ENCODE results near the gene VWA8.
"Not testable (repeated sequence)": the region's sequence is repeated elsewhere in the genome, so short reads cannot be mapped to it uniquely, and the experiment has no call there.

The VWA8 gene

GRCh38 chr13:41546372-41547190, 414.3 kb downstream of the VWA8 start:
- in situ Hi-C loops (cut with HindIII; ENCODE audit: low sequenced_read_pairs): no loop called here

GRCh38 chr13:41545432-41545707, 415.5 kb downstream of the VWA8 start:
- in situ Hi-C loops (cut with HindIII; ENCODE audit: low sequenced_read_pairs): no loop called here

DNA sequence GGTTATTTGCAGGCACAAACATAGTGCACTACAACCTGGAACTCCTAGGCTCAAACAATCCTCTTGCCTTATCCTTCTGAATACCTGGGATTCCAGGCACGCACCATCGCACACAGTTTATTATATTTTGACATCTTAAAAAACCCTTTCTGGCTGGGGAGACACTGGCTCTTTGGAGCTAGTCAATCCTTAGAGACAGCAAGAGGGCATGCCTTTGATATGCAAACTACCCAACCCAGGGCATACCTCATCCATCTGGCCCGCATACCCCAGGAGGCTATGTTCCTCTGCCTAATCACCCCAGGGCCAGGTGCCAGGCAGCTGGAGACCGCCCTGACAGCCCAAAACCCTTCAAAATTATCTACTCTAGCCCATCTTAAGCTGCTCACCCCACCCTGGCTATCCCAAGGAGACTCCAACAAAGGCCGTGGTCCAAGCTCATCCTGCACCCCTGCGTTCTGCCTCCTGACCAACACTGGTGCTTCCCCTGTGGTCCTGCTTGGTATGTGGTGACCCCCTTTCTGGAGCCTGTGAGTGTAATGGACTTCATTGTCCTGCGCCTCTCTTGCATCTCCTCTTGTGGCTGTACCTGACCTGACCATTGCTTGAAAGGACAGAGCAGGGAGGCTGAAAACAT, 417.1 kb downstream of the VWA8 start:
- in situ Hi-C loops (cut with HindIII; ENCODE audit: low sequenced_read_pairs): no loop called here

- in situ Hi-C loops (cut with HindIII; ENCODE audit: low sequenced_read_pairs): not testable (repeated sequence)
These were observed 418.1 kb downstream of the VWA8 start for GRCh38 chr13:41542799-41543198.

GRCh38 chr13:41542281-41542680, 418.6 kb downstream of the VWA8 start:
- in situ Hi-C loops (cut with HindIII; ENCODE audit: low sequenced_read_pairs): no loop called here

DNA sequence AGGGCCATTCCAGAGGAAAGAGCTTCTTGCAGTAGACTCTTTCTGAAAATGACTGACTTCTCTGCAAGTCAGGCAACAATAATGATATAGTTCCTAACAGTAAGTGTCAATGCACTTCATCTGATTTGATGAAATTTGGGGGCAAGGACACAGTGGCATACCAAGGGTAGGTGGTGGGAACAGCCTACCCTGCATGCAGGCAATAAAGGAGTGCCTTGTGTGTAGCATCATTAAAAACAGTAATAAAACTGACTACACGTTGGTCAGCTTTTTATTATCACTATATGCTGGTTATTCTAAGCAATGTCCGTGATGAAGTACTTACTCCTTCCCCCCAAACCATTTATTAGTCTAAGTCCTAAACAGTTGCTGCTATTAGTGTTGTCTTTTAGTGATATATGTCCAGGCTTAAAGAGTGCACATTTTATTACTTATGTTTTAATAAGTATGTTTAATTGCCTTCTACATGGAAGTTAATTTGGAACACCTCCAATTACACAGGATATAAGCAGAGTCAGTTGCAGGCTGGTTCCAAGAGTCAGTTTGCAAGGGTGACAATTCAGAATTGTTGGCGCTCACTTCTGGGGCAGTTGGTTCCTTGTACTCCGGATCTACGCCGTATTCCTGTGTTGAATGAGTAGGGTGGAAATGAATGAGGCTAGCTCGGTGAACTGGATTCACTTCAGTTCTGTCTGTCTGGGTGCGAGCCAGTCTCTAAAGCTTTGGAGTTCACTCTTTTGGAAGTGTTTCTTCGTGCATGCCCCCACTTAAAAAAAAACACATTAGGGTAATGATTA, 419.6 kb downstream of the VWA8 start:
- in situ Hi-C loops (cut with HindIII; ENCODE audit: low sequenced_read_pairs): no loop called here

- in situ Hi-C loops (cut with HindIII; ENCODE audit: low sequenced_read_pairs): not testable (repeated sequence)
These were observed 420.7 kb downstream of the VWA8 start for GRCh38 chr13:41540240-41540639.

DNA sequence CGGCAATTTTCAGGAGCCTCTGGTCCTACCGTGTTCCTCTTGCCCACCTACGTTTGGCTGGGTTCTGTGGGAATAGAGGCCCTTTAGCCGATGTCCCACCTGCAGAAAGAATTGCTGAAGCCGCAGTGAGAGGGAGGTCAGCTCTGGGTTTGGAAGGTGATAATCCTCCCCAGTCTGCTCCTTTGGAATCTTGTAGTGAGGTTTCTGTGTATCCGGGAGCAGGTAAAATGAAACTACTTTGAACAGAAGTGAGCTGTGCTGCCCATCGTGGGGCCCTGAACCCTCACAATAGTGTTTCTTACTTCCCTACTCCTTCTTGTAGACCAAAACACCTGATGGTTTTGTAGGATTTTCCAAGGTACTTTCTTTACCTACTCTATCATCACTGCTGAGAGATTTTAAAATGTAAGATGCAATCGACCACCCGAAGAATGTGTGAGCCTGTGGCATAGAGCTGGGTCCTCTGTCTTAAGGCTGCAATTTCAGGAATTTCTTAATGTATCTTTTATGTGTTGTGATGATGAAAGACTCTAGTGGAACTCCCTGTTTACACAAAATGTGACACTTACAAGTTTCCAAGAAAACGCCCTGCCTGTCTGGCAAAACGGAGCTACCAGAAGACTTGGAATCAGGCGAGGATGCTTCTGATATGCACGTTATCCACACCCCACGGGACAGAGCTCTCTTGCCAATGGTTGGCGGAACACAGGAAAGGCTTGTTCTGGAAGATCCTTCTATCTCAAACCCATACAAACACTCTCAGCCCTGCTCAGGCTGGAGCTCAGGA, 427.4 kb downstream of the VWA8 start:
- in situ Hi-C loops (cut with HindIII; ENCODE audit: low sequenced_read_pairs): no loop called here

- in situ Hi-C loops (cut with HindIII; ENCODE audit: low sequenced_read_pairs): no loop called here
These were observed 432.9 kb downstream of the VWA8 start for GRCh38 chr13:41528021-41528420.

GRCh38 chr13:41520660-41521630, 440.0 kb downstream of the VWA8 start:
- in situ Hi-C loops (cut with HindIII; ENCODE audit: low sequenced_read_pairs): no loop called here

DNA sequence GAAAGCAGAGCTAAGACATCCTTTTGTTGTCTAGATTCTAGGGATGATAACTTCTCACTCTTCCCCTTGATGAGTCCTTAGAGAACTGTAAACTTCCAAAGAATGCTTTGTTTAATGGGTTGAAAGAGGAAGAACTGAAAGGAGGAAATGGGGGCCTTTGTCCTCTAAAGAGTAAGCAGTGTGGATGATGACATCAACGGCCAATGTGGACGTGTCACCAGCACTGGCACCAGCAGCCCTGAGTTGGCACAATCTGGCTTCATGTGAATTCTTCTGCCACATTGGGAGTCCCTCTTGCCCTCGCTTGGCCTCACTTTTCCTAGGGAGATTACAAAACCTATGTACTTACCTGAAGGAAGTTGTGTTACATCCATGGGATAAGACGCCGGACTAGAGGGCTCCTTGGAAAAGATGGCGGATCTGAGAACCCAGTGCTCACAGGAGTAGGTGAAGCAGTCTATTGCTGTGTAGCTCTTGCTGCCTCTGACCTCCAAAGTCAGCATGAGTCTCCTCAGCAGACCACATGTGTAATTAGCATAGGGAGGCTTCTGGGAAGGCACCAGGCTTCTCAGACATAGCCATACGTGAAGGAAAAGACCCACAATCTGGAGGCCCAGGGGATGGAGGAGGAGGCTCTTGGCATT, 440.8 kb downstream of the VWA8 start:
- in situ Hi-C loops (cut with HindIII; ENCODE audit: low sequenced_read_pairs): no loop called here

Measured in endothelial cell of hepatic sinusoid (primary cell).